Thymus (tissue), 11 donors: ENCODE measurements around the gene SERINC4. TPM values are rescaled to one million over a fixed set of nuclear protein-coding genes. Genes with fewer than 3 reads are reported as not detected.
A peak's percentile ranks its signal among the peaks of the same experiment; 100 is the strongest.

Experiments used
- DNase-seq, 9 donors: peaks; one replicate each; pipeline ENCODE4 v3.0.0-alpha.2; 2013; ENCODE audit warnings: low spot score in 9 of 9, low read depth in 6 of 9, missing footprints in 1 of 9
- H3K27ac ChIP-seq, 2 donors: one replicate each; pipeline ENCODE4 v1.5.1; 2013; ENCODE audit warnings: control low read depth in 1 of 2, low read depth in 1 of 2, low read length in 1 of 2, mild to moderate bottlenecking in 1 of 2, moderate library complexity in 1 of 2
- H3K27me3 ChIP-seq, 2 donors: one replicate each; pipeline ENCODE4 v1.5.1; 2013; ENCODE audit warnings: low read length in 1 of 2; ENCODE audit not compliant: control insufficient read depth in 2 of 2, insufficient read depth in 1 of 2
- H3K36me3 ChIP-seq, 2 donors: one replicate each; pipeline ENCODE4 v1.5.1; 2013; ENCODE audit warnings: low read length in 1 of 2, mild to moderate bottlenecking in 1 of 2, moderate library complexity in 1 of 2; ENCODE audit not compliant: control insufficient read depth in 2 of 2, insufficient read depth in 2 of 2
- H3K4me1 ChIP-seq, 2 donors: one replicate each; pipeline ENCODE4 v1.5.1; 2013; ENCODE audit warnings: low read length in 2 of 2; ENCODE audit not compliant: control insufficient read depth in 2 of 2, insufficient read depth in 2 of 2
- H3K4me3 ChIP-seq, 2 donors: one replicate each; pipeline ENCODE4 v1.5.1; 2013; ENCODE audit warnings: low read length in 2 of 2, control low read depth in 1 of 2, mild to moderate bottlenecking in 1 of 2
- H3K9me3 ChIP-seq, 2 donors: one replicate each; pipeline ENCODE4 v1.5.1; 2013; ENCODE audit warnings: low read length in 1 of 2, mild to moderate bottlenecking in 1 of 2; ENCODE audit not compliant: control insufficient read depth in 2 of 2, insufficient read depth in 1 of 2
- WGBS: extraction: QIAGEN DNeasy Blood & Tissue Kit; methylation state at CpG from one replicate; pipeline ENCODE4 v1.1.7; 2013; 5-methylcytosine and 5-hydroxymethylcytosine counted together
- polyA plus RNA-seq: library from polyadenylated mRNA; stranded (reverse); fragments of 200-250 nt; gene quantifications from one replicate; pipeline ENCODE4 v1.2.3, GENCODE V29; 2013
- total RNA-seq: library from RNA; stranded (reverse); fragments of 120-200 nt; gene quantifications from one replicate; pipeline ENCODE4 v1.2.4, GENCODE V29; 2013
- donor health status: healthy.

Gene SERINC4
- total and polyA plus RNA-seq, 2 donors: 0.05 to 0.52 TPM

DNA sequence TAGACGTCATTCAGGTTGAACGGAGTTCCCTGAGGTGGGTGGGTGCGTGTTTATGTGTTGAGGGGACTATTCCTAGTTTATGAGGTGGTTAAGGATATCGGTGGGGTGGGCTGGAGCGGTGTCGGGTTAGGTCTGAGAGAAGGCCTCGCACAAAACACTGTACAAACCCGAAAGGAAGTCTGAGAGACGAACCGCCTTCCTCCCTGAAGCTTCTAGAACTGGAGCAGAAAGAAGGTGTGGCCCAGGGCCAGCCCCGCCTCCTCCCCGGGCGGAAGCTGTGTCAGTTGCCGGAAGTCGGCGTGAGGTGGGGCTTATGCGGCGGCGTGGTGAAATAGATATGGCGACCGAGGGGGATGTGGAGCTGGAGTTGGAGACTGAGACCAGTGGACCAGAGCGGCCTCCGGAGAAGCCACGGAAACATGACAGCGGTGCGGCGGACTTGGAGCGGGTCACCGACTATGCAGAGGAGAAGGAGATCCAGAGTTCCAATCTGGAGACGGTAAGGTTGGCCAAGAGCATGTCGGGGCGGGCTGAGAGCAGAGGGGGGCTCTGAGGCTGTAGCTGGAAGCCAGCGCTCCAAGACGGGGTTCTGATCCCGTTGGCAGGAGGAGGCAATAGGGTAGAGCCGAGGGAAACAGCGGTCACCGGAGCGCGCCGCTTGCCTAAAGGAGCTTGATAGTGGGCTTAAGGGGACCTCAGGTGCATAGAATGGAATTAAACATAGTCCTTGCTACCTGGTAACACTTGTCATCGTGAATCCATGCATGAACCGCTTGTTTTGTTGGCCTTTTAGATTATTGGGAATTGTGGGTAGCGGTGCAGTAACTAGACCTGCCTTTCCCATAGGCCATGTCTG lies 494 bp upstream of the SERINC4 start, which contains the start of gene HYPK:
Gene HYPK (plus strand): TSS at position 314 of the 856 bp plus-strand sequence. CDS start 24 bp downstream, at position 338.
- Histone ChIP-seq H3K4me3 (peak within 1 kb of the TSS; percentile 82 to 89), H3K27ac (peak within 1 kb of the TSS; percentile 94 to 99), H3K27me3 (no peaks in the 10 kb centered on the region), H3K9me3 (no peaks in the 10 kb centered on the region), H3K4me1 (peaks cover 22% of the 10 kb centered on the region in 2 donors), H3K36me3 (peaks cover 40 to 61% of the 10 kb centered on the region in 2 donors)
- DNase-seq: peak; percentile 82 to 96 (median 90)
- 10% methylated on average over 44 of the region's 44 CpGs for WGBS

DNA sequence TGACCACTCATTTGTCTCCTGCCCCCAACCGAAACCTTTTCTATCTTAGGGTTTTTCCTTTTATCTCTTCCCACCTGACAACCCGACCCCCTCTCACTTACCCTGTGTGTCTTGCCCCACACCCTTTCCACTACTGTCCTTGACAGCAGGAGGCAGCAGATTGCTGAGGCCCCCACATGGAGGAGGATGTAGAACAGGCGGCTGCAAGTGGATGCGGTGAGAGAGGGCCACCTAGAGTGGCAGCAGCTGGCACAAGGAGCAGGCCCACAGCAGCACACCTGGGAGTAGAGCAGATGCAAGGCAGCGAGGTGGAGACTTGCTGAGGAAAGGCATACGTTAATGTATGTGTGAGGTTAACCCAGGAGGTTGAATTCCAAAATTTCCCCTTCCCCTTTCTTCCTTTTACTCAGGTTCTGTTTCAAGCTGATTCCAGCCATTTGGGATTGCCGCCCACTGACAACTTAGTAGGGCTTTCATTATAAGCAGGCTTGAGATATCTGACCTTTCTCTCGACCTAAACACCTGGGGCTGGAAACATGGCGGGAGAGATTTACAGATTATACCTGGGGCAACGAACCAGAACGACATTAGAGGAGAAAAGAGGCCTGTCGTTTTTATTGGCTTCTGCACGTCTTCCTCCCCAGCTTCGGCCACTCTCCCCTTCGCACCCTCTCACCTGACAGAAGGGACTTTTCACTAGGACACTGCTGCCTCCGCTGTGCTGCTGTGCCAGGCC lies 643 bp downstream of the SERINC4 start:
- WGBS: 96% methylated on average over 16 of the region's 16 CpGs
- Histone ChIP-seq H3K4me3 (no peak overlapping the region), H3K36me3 (peaks cover 44 to 61% of the 10 kb centered on the region in 2 donors), H3K27ac (peak overlapping the region; percentile 26 to 99), H3K9me3 (no peaks in the 10 kb centered on the region), H3K4me1 (peaks cover 26 to 28% of the 10 kb centered on the region in 2 donors), H3K27me3 (no peaks in the 10 kb centered on the region)
- peak in 1 of 9 donors; percentile 28 for DNase-seq

DNA sequence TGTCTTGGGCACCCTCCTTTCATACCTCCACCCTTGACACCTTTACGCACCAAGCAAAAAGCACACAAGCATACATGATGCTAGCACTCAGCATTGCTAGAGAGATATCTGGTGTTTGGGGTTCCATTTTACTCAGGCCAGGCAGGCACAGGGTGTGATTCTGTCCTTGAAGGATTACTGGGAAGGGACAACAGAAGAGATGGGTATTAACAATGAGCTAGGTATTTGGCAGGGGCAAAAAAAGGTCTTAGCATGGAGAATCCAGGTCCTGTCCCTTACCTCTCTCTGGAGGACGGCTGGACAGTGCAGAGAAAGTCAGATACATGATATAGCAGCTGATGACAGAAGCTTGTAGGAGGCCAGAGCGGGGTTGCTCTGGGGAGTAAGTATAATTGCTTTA lies 3.5 kb downstream of the SERINC4 start:
- WGBS: 98% methylated on average over 3 of the region's 3 CpGs
- Histone ChIP-seq H3K4me3 (no peak overlapping the region), H3K4me1 (peaks cover 41 to 42% of the 10 kb centered on the region in 2 donors), H3K27me3 (peaks cover 0 to 3% of the 10 kb centered on the region in 2 donors), H3K27ac (no peak overlapping the region), H3K36me3 (peaks cover 48 to 58% of the 10 kb centered on the region in 2 donors), H3K9me3 (peaks cover 0 to 6% of the 10 kb centered on the region in 2 donors)
- no peak for DNase-seq

DNA sequence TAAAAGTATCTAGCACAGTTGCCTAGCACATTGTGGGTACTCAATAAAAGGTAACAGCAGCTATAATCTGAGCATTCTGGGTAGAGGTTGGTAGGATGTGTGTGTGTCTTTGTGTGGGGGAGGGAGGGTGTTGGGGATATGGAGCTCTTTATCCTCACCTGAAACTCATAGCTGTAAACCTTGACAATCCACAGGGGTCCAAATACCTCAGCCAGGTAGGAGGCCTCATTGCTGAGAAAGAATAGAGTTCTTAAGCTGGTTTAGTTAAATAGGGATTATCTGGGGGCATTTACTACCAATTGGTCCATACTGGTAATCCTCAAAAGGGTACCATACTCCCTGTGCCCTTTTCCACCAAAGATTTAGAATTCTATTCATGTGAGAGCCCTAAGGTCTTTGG lies 4.0 kb downstream of the SERINC4 start:
- Histone ChIP-seq H3K27me3 (peaks cover 0 to 3% of the 10 kb centered on the region in 2 donors), H3K4me3 (no peak overlapping the region), H3K4me1 (peaks cover 36 to 39% of the 10 kb centered on the region in 2 donors), H3K36me3 (peaks cover 48 to 56% of the 10 kb centered on the region in 2 donors), H3K27ac (no peak overlapping the region), H3K9me3 (peaks cover 0 to 6% of the 10 kb centered on the region in 2 donors)
- no peak for DNase-seq

DNA sequence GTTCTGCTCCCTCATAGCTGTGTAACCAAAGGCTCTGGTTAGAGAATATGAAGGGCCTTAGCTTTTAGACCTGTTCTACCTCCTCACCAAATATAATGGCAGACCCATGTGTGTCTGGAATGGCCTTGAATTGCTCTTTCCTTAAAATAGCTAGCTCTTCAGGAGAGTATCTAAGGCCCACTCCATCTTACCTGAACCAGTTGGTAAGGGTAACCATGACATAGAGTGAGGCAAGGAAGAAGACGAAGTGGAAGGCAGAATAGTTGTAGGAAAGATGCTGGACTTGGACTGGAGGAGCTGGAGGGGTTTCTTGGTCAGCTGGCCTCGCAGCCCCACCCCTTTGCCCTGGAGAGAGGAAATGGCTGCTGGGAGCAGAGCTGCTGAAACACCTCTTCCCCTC lies 4.8 kb downstream of the SERINC4 start:
- Histone ChIP-seq H3K9me3 (peaks cover 0 to 6% of the 10 kb centered on the region in 2 donors), H3K36me3 (peaks cover 48 to 56% of the 10 kb centered on the region in 2 donors), H3K4me3 (no peak overlapping the region)

DNA sequence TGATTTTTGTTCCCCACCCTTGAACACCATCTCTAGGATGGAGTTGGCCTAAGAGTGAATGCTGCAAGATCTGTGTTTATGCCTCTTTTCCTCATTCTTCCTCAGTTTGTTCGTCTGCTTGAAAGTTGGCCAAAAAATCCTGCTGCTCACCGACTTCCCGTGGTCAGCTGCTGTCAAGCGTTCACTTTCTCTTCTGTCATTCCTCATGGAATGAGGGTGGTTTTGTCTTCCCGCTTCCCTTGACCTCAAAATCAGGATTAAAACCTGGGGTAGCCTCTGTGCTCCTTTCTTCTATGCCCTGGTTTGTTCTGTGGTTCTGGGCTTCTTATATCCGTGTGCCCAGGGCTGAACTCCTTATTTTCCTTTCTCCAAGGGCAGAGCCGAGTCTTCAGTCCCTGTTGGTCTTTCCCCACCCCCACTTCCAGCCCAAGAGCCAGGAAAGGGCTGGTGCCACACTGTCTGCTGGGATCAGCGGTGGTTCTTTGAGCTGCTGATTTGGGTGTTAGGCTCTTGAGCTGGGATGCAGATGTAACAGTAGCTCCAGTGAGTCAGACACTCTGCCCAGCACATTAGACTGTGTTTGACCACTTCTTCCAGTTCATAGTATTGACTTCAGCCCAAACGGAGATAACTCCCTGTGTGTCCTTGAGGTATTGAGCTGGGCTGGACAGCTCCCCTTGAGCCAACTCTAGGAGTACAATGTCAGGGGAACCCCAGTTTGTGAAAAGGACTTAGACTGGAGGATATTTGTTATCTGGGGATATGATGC lies 5.6 kb downstream of the SERINC4 start:
- WGBS: 95% methylated on average over 9 of the region's 9 CpGs

More for the DNA sequence above, 4.8 kb downstream of the SERINC4 start:
- Histone ChIP-seq H3K27me3 (peaks cover 0 to 3% of the 10 kb centered on the region in 2 donors), H3K4me1 (peaks cover 33 to 36% of the 10 kb centered on the region in 2 donors), H3K27ac (no peak overlapping the region)
- WGBS: 96% methylated on average over 2 of the region's 2 CpGs
- no peak for DNase-seq

DNA sequence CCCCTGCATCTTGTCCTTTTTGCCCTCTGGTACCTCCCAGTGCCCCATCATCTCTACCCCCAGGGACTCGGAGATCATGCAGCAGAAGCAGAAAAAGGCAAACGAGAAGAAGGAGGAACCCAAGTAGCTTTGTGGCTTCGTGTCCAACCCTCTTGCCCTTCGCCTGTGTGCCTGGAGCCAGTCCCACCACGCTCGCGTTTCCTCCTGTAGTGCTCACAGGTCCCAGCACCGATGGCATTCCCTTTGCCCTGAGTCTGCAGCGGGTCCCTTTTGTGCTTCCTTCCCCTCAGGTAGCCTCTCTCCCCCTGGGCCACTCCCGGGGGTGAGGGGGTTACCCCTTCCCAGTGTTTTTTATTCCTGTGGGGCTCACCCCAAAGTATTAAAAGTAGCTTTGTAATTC lies 6.4 kb downstream of the SERINC4 start:
- WGBS: 94% methylated on average over 10 of the region's 10 CpGs
- H3K27me3 ChIP-seq: peaks cover 0 to 3% of the 10 kb centered on the region in 2 donors

More for the DNA sequence above, 5.6 kb downstream of the SERINC4 start:
- DNase-seq: no peak
- Histone ChIP-seq H3K9me3 (peaks cover 0 to 6% of the 10 kb centered on the region in 2 donors), H3K4me1 (peaks cover 26 to 28% of the 10 kb centered on the region in 2 donors), H3K27me3 (peaks cover 0 to 3% of the 10 kb centered on the region in 2 donors), H3K36me3 (peaks cover 45 to 49% of the 10 kb centered on the region in 2 donors), H3K4me3 (no peak overlapping the region), H3K27ac (no peak overlapping the region)

DNA sequence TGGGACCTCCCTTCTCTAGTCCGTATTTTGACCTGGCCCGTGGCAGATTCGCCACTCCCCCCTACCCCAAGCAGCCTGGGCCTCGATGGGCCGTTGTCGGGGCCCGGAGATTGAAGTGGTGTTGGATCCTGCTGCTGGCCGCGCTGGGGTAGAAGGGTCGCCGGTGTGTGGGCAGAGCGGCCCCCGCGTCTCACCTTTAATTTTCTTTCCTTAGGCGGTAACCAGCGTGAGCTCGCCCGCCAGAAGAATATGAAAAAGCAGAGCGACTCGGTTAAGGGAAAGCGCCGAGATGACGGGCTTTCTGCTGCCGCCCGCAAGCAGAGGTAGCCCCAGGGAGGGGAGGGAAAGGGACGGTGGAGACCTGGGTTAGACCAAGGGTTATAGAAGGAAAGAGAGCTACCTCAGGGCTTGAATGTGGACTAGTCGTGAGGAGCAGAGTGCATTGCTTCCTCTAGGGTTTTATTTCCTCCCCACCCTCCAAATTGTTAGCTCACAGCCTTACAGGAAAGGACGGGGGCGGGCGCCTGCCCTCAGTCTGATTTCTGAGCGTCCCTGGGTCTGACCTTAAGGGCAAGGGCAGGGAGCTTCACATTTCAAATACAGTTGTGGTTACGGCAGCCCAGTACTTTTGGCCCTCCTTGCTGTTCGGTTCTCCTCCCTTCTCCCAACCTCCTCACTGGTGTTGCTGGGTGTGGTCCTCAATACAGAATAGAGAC lies 7.1 kb downstream of the SERINC4 start:
- peak in 3 of 9 donors; percentile 25 to 52 (median 26) for DNase-seq
- H3K36me3 ChIP-seq: peaks cover 37 to 43% of the 10 kb centered on the region in 2 donors
- 9% methylated on average over 33 of the region's 33 CpGs for WGBS
- peaks cover 19 to 25% of the 10 kb centered on the region in 2 donors for H3K4me1 ChIP-seq
- H3K27me3 ChIP-seq: peaks cover 0 to 3% of the 10 kb centered on the region in 2 donors
- H3K4me3 ChIP-seq: peak overlapping the region; percentile 73 to 90
- H3K9me3 ChIP-seq: peaks cover 0 to 6% of the 10 kb centered on the region in 2 donors
- peak overlapping the region; percentile 84 to 96 for H3K27ac ChIP-seq

More for the DNA sequence above, 6.4 kb downstream of the SERINC4 start:
- DNase-seq: no peak
- Histone ChIP-seq H3K4me1 (peaks cover 19 to 25% of the 10 kb centered on the region in 2 donors), H3K36me3 (peaks cover 38 to 43% of the 10 kb centered on the region in 2 donors), H3K9me3 (peaks cover 0 to 6% of the 10 kb centered on the region in 2 donors), H3K27ac (no peak overlapping the region), H3K4me3 (peak overlapping the region; percentile 73 to 90)
